SK-N-SH treated with all-trans-retinoic acid at 6 μM for 48 hours (cell line): ENCODE measurements around the gene GOT1.

Source experiments
- ATAC-seq: fragments of 200-7000 bp; cut with Tn5 transposase; 3 replicates; pipeline ENCODE4 v1.9.1; 2020; ENCODE audit warnings: mild to moderate bottlenecking, moderate library complexity
- ARNTL ChIP-seq: fragments of 450-650 bp; formaldehyde crosslinking; IDR thresholded peaks from 2 replicates; pipeline ENCODE4 v1.5.0; 2020; ENCODE audit warnings: low read depth, mild to moderate bottlenecking, moderate library complexity, borderline replicate concordance
- BACH2 ChIP-seq: fragments of 250-450 bp; sonication (Bioruptor Pico); IDR thresholded peaks from 2 replicates; pipeline ENCODE4 v1.9.0; 2021; ENCODE audit warnings: mild to moderate bottlenecking, borderline replicate concordance
- CREB5 ChIP-seq: fragments of 250-450 bp; sonication (Bioruptor Pico); IDR thresholded peaks from 2 replicates; pipeline ENCODE4 v1.5.1; 2020; ENCODE audit warnings: low read depth, mild to moderate bottlenecking, moderate library complexity
- CSDC2 ChIP-seq: fragments of 250-450 bp; sonication (Bioruptor Pico); IDR thresholded peaks from 2 replicates; pipeline ENCODE4 v1.5.0; 2020; ENCODE audit warnings: mild to moderate bottlenecking, moderate library complexity
- CSRNP3 ChIP-seq: fragments of 250-450 bp; sonication (Bioruptor Pico); IDR thresholded peaks from 2 replicates; pipeline ENCODE4 v1.5.1; 2021; ENCODE audit warnings: mild to moderate bottlenecking, moderate library complexity
- ESRRG ChIP-seq: fragments of 250-450 bp; sonication (Bioruptor Pico); IDR thresholded peaks from 2 replicates; pipeline ENCODE4 v1.6.1; 2021; ENCODE audit warnings: mild to moderate bottlenecking
- GLIS3 ChIP-seq: fragments of 250-450 bp; sonication (Bioruptor Pico); IDR thresholded peaks from 2 replicates; pipeline ENCODE4 v1.5.0; 2020; ENCODE audit warnings: mild to moderate bottlenecking, moderate library complexity
- ISL1 ChIP-seq: fragments of 250-450 bp; sonication (Bioruptor Pico); IDR thresholded peaks from 2 replicates; pipeline ENCODE4 v2.1.2; 2022; ENCODE audit warnings: mild to moderate bottlenecking, moderate library complexity
- OSR1 ChIP-seq: fragments of 250-450 bp; sonication (Bioruptor Pico); IDR thresholded peaks from 2 replicates; pipeline ENCODE4 v1.8.0; 2022; ENCODE audit warnings: moderate library complexity, mild to moderate bottlenecking, inconsistent platforms
- PATZ1 ChIP-seq: fragments of 250-450 bp; sonication (Bioruptor Pico); IDR thresholded peaks from 2 replicates; pipeline ENCODE4 v1.8.0; 2020; ENCODE audit warnings: mild to moderate bottlenecking, moderate library complexity, borderline replicate concordance
- PPARA ChIP-seq: fragments of 250-450 bp; sonication (Bioruptor Pico); IDR thresholded peaks from 2 replicates; pipeline ENCODE4 v1.5.0; 2020; ENCODE audit warnings: mild to moderate bottlenecking, borderline replicate concordance
- RARB ChIP-seq: fragments of 250-450 bp; sonication (Bioruptor Pico); IDR thresholded peaks from 2 replicates; pipeline ENCODE4 v1.8.0; 2021; ENCODE audit warnings: mild to moderate bottlenecking, moderate library complexity
- SNAI2 ChIP-seq: fragments of 250-450 bp; sonication (Bioruptor Pico); IDR thresholded peaks from 2 replicates; pipeline ENCODE4 v1.5.0; 2020; ENCODE audit warnings: mild to moderate bottlenecking, moderate library complexity
- TCF4 ChIP-seq: fragments of 250-450 bp; sonication (Bioruptor Pico); IDR thresholded peaks from 2 replicates; pipeline ENCODE4 v1.8.0; 2021; ENCODE audit warnings: mild to moderate bottlenecking, moderate library complexity, borderline replicate concordance
- TOX ChIP-seq: fragments of 250-450 bp; sonication (Bioruptor Pico); IDR thresholded peaks from 2 replicates; pipeline ENCODE4 v1.8.0; 2021; ENCODE audit warnings: mild to moderate bottlenecking, moderate library complexity, borderline replicate concordance
- TSHZ2 ChIP-seq: fragments of 250-450 bp; sonication (Bioruptor Pico); IDR thresholded peaks from 2 replicates; pipeline ENCODE4 v1.5.0; 2020; ENCODE audit warnings: mild to moderate bottlenecking, moderate library complexity
- ZC3H10 ChIP-seq: fragments of 250-450 bp; sonication (Bioruptor Pico); IDR thresholded peaks from 2 replicates; pipeline ENCODE4 v1.5.1; 2021; ENCODE audit warnings: mild to moderate bottlenecking, moderate library complexity
- ZFP3 ChIP-seq: fragments of 250-450 bp; sonication (Bioruptor Pico); IDR thresholded peaks from 2 replicates; pipeline ENCODE4 v1.5.0; 2020; ENCODE audit warnings: mild to moderate bottlenecking, moderate library complexity
- ZFP30 ChIP-seq: fragments of 450-650 bp; formaldehyde crosslinking; IDR thresholded peaks from 2 replicates; pipeline ENCODE4 v1.5.0; 2022; ENCODE audit warnings: mild to moderate bottlenecking, moderate library complexity
- ZNF70 ChIP-seq: fragments of 450-650 bp; formaldehyde crosslinking; IDR thresholded peaks from 2 replicates; pipeline ENCODE4 v1.5.0; 2020; ENCODE audit warnings: mild to moderate bottlenecking, moderate library complexity
- ZNF8 ChIP-seq: fragments of 450-650 bp; formaldehyde crosslinking; IDR thresholded peaks from 2 replicates; pipeline ENCODE4 v1.5.0; 2020; ENCODE audit warnings: mild to moderate bottlenecking, moderate library complexity
- TF ChIP-seq, protein P1 (sequence below): fragments of 250-450 bp; sonication (Bioruptor Pico); IDR thresholded peaks from 2 replicates; pipeline ENCODE4 v1.8.0; 2021; ENCODE audit warnings: low read depth, mild to moderate bottlenecking, moderate library complexity, borderline replicate concordance

Gene GOT1

GRCh38 chr10:99394256-99394655, 36.2 kb downstream of the GOT1 start:
- no peak for ATAC-seq
- TF ChIP-seq ZC3H10 (no peak), ZFP3 (no peak), ESRRG (CRISPR knock-in tag) (no peak), CSDC2 (CRISPR knock-in tag) (no peak), RARB (no peak), TSHZ2 (CRISPR knock-in tag) (no peak), ZNF8 (CRISPR knock-in tag) (no peak), GLIS3 (CRISPR knock-in tag) (no peak), ARNTL (CRISPR knock-in tag) (no peak), ZNF70 (no peak), PATZ1 (CRISPR knock-in tag) (no peak), PPARA (CRISPR knock-in tag) (no peak), ZFP30 (CRISPR knock-in tag) (no peak), TCF4 (CRISPR knock-in tag) (no peak), TOX (CRISPR knock-in tag) (no peak), OSR1 (CRISPR knock-in tag) (no peak), CSRNP3 (no peak), ISL1 (CRISPR knock-in tag) (no peak)
- TF ChIP-seq, protein P1, sequence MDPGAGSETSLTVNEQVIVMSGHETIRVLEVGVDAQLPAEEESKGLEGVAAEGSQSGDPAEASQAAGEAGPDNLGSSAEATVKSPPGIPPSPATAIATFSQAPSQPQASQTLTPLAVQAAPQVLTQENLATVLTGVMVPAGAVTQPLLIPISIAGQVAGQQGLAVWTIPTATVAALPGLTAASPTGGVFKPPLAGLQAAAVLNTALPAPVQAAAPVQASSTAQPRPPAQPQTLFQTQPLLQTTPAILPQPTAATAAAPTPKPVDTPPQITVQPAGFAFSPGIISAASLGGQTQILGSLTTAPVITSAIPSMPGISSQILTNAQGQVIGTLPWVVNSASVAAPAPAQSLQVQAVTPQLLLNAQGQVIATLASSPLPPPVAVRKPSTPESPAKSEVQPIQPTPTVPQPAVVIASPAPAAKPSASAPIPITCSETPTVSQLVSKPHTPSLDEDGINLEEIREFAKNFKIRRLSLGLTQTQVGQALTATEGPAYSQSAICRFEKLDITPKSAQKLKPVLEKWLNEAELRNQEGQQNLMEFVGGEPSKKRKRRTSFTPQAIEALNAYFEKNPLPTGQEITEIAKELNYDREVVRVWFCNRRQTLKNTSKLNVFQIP (CRISPR knock-in tag) = no peak

GRCh38 chr10:99393683-99394082, 36.7 kb downstream of the GOT1 start:
- ATAC-seq = no peak
- TF ChIP-seq PPARA (CRISPR knock-in tag) (no peak), SNAI2 (CRISPR knock-in tag) (no peak)

DNA sequence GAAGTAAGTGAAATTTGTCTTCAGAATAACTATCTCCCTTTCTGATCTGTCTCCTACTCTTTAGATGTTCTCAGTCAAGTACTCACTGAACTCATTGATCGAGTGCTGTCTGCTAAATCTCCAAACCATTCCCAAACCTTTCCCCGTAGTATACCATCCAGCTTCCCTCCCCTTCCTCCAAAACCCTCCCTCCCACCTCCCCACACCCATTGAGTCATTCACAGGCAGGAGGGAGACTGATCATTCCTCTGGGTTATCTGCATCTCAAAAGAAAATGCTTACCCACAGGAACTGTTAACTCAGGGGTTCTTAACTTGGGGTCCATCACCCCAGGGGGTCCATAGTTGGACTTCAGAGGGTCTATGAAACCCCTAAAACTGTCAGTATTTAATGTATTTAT, 37.4 kb downstream of the GOT1 start:
- no peak for TF ChIP-seq TCF4 (CRISPR knock-in tag)
- TF ChIP-seq PPARA (CRISPR knock-in tag) = no peak
- no peak for TF ChIP-seq ESRRG (CRISPR knock-in tag)
- no peak for TF ChIP-seq ZC3H10
- ATAC-seq = no peak

DNA sequence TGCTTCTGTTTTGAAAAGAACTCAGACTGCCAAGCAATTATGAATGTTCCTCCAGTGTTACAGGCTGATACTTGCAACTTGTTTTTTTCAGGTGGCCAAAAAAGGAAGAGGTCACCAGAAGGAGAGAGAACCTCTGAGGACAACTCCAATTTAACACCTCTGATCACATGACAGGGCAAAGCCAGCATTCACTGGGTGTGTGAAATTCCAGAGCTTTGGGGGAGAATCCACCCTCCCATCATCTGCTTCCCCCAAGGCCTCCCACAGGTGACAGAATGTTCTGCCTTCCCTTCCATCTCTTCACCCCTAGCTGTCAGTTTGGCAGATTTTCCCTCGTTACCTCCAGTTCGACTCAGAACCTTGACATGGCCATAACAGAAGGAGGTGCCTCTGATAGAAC, 39.1 kb downstream of the GOT1 start:
- ATAC-seq = no peak
- TF ChIP-seq TCF4 (CRISPR knock-in tag) (no peak), ZFP3 (no peak), ESRRG (CRISPR knock-in tag) (no peak), PPARA (CRISPR knock-in tag) (no peak), CSRNP3 (no peak), ZC3H10 (no peak), ZFP30 (CRISPR knock-in tag) (no peak), GLIS3 (CRISPR knock-in tag) (no peak), ISL1 (CRISPR knock-in tag) (no peak), SNAI2 (CRISPR knock-in tag) (no peak), CREB5 (CRISPR knock-in tag) (no peak), ZNF8 (CRISPR knock-in tag) (no peak), ZNF70 (no peak), BACH2 (CRISPR knock-in tag) (no peak), RARB (no peak)
- TF ChIP-seq, protein P1 (CRISPR knock-in tag) = no peak
